Posterior vena cava (tissue), 2 donors: ENCODE results near the gene LYRM7. TPM values are rescaled to one million over a fixed set of nuclear protein-coding genes. Genes with fewer than 3 reads are reported as not detected.
"Not testable (repeated sequence)": the region's sequence is repeated elsewhere in the genome, so short reads cannot be mapped to it uniquely, and the experiment has no call there.

Experiments
- DNase-seq: peaks from one replicate; pipeline ENCODE4 v3.0.0-alpha.2; 2020; ENCODE audit warnings: low spot score
- intact Hi-C, 2 donors: fragments of 100-400 bp; cut with DNase I; formaldehyde crosslinking; loops; one replicate each; pipeline versions ENCODE4 v1.14.1 to v1.14.2; 2022 to 2023
- total RNA-seq, 2 donors: library from RNA; stranded (reverse); fragmentation: NEBNext Ultra II Directional; extraction: Animal tissue kit (Norgen Biotek cat#: 25700); gene quantifications; one replicate each; pipeline ENCODE4 v1.2.1, GENCODE V29; 2021
- donor health status: DM: yes; HTN: yes; CAD: no.
- donor health status: DM: yes; HTN: yes; CAD: no.

LYRM7 gene
- total RNA-seq, 2 donors from 2014 or later, result 13.2 to 13.4 TPM

DNA sequence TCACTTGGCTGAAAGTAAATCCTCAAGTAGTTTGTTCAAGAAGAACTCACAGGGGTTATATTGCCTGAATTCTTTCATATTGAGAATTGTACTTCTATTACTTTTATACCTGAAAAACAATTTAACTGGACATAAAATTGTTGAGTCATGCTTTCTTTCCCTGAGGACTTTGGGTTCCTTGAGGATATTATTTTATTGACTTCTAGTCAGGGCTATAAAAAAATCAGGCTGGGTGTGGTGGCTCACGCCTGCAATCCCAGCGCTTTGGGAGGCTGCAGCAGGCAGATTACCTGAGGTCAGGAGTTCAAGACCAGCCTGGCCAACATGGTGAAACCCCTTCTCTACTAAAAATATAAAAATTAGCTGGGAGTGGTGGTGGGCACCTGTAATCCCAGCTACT is 75.2 kb downstream of the LYRM7 start:
- intact Hi-C loops, result no loop called here

DNA sequence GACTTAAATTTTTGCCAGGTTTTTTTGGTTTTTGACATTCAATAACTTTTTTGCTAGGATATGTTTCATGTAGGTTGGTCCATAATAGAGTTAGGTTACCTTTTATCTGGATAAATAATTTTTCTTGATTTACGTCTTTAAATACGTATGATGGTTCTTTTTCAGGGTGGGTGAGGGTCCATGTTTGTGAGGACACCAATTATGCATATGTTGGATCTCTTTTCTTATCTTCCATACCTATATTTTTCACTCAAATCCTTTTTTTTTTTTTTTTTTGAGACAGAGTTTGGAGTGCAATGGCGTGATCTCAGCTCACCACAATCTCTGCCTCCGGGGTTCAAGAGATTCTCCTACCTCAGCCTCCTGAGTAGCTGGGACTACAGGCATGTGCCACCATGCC is 75.8 kb downstream of the LYRM7 start:
- intact Hi-C loops, result no loop called here
- DNase-seq, result no peak

More for the DNA sequence above, 75.2 kb downstream of the LYRM7 start:
- no peak for DNase-seq

DNA sequence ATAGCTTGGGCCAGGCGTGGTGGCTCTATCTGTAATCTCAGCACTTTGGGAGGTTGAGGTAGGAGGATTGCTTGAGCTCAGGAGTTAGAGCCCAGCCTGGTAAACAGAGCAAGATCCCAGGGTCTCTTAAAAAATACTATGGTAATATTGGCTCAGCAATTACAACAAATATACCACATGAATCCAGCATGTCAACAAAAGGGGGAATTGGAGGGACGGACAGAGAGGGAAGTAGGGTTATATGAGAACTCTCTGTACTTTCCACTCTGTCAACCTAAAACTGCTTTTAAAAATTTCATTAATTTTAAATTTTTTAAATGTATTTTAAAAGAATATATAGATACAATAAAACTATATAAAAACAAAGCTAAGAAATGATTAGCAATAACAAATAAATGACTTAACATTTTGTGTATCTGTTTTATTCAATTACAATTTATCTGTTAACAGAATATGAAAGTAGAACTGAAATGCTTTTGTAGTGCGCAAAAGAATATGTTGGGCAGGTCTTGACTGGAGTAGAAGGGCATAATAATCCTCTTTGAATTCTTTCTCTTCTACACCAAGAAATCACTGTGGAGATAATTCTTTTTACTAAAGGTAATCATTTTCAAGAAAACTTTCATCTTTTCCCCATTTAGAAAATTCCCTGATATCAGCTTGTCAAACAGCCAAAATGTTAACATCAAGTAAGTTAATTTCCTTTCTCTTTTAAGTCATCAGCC is 80.2 kb downstream of the LYRM7 start:
- intact Hi-C loops, result no loop called here
- no peak for DNase-seq

DNA sequence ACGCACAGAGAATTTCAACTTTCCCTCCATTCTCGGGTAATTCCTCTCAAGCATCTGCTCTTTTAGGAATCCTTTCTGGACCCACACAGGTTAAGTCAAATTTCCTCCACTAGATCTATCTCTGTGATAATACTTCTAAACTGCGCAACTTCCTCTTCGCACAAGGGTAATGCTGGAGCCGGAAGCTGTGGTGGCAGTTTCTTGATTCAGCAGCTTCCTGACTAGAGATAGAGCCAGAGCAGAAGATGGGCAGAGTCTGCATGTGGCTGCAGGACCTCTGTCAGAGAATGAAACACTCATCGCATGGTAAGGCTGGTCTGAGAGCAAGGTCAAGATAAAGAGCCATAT is 82.1 kb downstream of the LYRM7 start:
- intact Hi-C loops, result no loop called here
- DNase-seq, result no peak

DNA sequence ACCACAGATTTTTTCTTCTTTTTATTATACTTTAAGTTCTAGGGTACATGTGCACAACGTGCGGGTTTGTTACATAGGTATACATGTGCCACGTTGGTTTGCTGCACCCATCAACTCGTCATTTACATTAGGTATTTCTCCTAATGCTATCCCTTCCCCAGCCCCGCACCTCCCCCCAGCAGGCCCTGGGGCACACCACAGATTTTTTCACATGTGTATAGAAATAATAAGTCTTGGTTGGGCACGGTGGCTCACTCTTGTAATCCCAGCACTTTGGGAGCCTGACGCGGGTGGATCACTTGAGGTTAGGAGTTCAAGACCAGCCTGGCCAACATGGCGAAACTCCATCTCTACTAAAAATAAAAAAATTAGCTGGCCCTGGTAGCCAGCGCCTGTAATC is 83.3 kb downstream of the LYRM7 start:
- intact Hi-C loops, DNase-seq: not testable (repeated sequence)

DNA sequence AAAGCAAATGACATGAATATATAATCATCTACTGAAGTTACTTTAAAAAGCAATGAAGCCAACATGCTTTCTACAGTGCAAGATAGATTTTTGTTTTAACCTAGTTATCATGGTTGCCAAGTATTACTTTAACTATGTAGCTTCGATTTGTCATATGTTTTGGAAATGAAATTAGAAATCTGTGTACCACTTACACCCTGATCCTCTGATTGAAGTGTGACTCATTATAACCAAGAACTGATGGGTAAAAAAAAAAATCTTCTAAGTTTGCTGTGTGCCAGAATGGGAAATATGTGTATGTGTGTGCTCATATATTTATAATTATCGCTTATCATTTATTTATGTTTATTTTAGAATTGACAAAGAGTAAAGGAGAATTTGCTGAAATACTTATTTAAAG is 84.0 kb downstream of the LYRM7 start:
- intact Hi-C loops, result no loop called here
- DNase-seq, result no peak

Other genes with a start within 250 kb of the LYRM7 start
- 100 to 1,000 TPM; 129 to 156 TPM for gene HINT1, start 5.7 kb upstream of the LYRM7 start, total RNA-seq
- 10 to 100 TPM; 17.0 to 18.5 TPM for gene CDC42SE2, start 93.1 kb downstream of the LYRM7 start, total RNA-seq